Vagina (tissue), 2 donors: ENCODE results near the gene KLHL21.

Experiments used
- POLR2A ChIP-seq, 2 donors: fragments of 450-650 bp; IDR thresholded peaks; one replicate each; pipeline ENCODE4 v1.6.1; 2017; ENCODE audit warnings: antibody characterized with exemption in 2 of 2, mild to moderate bottlenecking in 2 of 2, moderate library complexity in 2 of 2
- POLR2AphosphoS5 ChIP-seq, 2 donors: sonication (generic); formaldehyde crosslinking; IDR thresholded peaks; one replicate each; pipeline ENCODE4 v1.9.0; 2017; ENCODE audit warnings: antibody characterized with exemption in 2 of 2, mild to moderate bottlenecking in 2 of 2, low read depth in 1 of 2; ENCODE audit not compliant: insufficient read depth in 1 of 2
- TF ChIP-seq, protein P1 (sequence below), 3 experiments: fragments of 450-650 bp in 2 of 3; fragments of 200-600 bp in 1 of 3; sonication (generic) in 1 of 3; IDR thresholded peaks; one replicate each; pipeline ENCODE4 v1.5.1; 2017 to 2019; ENCODE audit warnings: antibody characterized with exemption in 3 of 3, mild to moderate bottlenecking in 2 of 3, moderate library complexity in 2 of 3

DNA sequence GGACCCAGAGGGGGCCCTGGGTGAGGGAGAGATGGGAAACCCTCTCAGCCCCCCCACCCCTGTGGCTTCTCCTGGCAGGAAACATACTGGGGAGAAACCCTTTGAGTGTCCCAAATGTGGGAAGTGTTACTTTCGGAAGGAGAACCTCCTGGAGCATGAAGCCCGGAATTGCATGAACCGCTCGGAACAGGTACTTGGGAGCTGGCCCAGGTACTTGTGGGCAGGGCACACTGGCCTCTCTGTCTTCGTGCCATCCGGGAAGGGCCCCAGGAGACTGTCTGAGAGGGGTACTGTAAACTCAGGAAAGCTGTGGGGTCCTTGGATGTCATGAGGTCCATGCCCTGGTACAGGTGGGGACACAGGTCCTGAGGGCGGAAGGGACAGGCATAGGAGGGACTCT, 16.8 kb downstream of the KLHL21 start:
- TF ChIP-seq POLR2A (IDR thresholded peaks at IDR 0.05) (no peak), POLR2AphosphoS5 (IDR thresholded peaks at IDR 0.05; ENCODE audit: insufficient read depth in 1 of 2, low read depth in 1 of 2) (no peak)
- TF ChIP-seq, protein P1, sequence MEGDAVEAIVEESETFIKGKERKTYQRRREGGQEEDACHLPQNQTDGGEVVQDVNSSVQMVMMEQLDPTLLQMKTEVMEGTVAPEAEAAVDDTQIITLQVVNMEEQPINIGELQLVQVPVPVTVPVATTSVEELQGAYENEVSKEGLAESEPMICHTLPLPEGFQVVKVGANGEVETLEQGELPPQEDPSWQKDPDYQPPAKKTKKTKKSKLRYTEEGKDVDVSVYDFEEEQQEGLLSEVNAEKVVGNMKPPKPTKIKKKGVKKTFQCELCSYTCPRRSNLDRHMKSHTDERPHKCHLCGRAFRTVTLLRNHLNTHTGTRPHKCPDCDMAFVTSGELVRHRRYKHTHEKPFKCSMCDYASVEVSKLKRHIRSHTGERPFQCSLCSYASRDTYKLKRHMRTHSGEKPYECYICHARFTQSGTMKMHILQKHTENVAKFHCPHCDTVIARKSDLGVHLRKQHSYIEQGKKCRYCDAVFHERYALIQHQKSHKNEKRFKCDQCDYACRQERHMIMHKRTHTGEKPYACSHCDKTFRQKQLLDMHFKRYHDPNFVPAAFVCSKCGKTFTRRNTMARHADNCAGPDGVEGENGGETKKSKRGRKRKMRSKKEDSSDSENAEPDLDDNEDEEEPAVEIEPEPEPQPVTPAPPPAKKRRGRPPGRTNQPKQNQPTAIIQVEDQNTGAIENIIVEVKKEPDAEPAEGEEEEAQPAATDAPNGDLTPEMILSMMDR (IDR thresholded peaks at IDR 0.05), result no peak
